SH-SY5Y (cell line): Measurements from ENCODE around the gene TCF15.

Source experiments
- GATA2 ChIP-seq: IDR thresholded peaks from 2 replicates; pipeline ENCODE4 v1.6.1; 2011; ENCODE audit warnings: mild to moderate bottlenecking, low read depth, low read length
- GATA3 ChIP-seq: IDR thresholded peaks from 2 replicates; pipeline ENCODE4 v1.6.1; 2011; ENCODE audit warnings: low read depth, mild to moderate bottlenecking, low read length, moderate library complexity

Gene TCF15

DNA sequence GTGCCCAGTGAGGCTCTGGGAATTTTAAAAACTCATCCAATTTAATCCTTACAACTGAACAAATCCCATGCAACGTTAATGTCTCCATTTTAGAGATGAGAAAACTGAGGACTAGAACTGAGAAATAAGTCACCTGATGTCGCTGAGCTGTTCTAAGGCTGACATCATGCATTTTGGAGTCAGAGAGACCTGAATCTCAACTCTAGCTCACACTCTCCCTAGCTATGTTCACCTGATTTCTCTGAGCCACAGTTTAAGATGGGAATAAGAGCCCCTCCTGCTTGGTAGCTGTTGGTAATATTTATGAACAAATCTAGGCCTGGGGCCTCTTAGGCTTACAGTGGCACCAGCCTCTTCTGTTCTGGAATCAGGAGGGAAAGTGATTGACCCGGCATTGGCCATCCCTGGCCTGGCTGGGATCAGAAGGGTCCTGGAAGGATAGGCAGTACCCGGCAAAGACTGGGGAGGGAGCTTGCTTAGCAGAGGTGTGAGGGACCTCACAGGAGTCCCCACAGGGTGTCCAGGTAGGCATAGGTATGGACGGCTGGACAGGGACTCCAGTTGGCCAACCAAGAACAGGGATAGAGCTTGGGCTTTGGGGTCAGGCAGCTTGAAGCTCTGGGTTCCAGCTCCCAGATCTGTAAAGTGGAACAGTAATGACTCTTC is 47.7 kb downstream of the TCF15 start:
- TF ChIP-seq GATA3: no peak
- TF ChIP-seq GATA2: no peak

GRCh38 chr20:561437-562231 is 48.5 kb downstream of the TCF15 start:
- no peak for TF ChIP-seq GATA2
- TF ChIP-seq GATA3: no peak

GRCh38 chr20:560680-561079 is 49.4 kb downstream of the TCF15 start:
- TF ChIP-seq GATA3 (no peak), GATA2 (no peak)

- TF ChIP-seq GATA3: no peak
- TF ChIP-seq GATA2: no peak
Measured at GRCh38 chr20:558117-558516, 52.0 kb downstream of the TCF15 start.

DNA sequence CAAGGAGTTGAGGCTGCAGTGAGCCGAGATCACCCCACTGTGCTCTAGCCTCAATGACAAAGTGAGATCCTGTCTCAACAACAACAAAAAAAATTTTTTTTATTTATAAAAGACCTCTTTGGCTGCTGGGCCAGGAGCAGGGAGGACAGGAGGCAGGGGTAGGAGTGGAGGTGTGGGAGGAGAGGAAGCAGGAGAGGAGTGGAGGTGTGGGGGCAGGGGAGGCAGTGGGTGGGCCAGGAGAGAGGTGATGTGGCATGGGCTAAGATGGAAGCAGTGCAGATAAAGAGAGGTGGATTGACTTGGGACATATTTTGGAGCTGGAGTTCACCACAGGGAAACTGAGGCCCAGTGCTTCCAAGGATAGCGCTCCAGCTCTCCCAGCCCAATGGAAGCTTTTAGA is 53.1 kb downstream of the TCF15 start:
- TF ChIP-seq GATA3 (no peak), GATA2 (no peak)

DNA sequence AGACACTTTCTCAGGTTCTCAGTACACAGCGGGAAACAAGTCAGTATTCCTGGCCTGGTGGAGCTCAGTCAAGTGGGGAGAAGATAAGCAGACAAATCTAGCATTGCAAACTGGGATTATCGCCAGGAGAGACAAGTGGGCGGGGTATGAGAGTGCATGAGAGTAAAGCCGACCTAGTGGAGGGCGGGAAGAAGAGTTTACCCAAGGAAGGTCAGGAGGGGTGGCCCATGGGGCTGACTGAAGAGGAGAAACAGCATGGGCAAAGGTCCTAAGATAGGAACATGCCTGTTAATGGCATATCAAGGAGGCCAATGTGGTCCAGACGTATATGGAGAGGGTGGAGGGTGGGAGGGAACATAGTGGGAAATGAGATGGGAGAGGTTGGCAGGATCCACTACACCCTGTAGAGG is 54.1 kb downstream of the TCF15 start:
- TF ChIP-seq GATA3 (no peak), GATA2 (no peak)
